ENCODE data around the gene ANKRD44. TPM values are rescaled to one million over a fixed set of nuclear protein-coding genes. Genes with fewer than 3 reads are reported as not detected.

ANKRD44 gene
- total RNA-seq, 2 donors from 2014 or later: 7.0 to 7.9 TPM

- Histone ChIP-seq H3K4me3 (no peak overlapping the region), H3K36me3 (no peaks in the 10 kb centered on the region), H3K9me3 (no peaks in the 10 kb centered on the region), H3K9ac (ENCODE audit: low read depth in 2 of 2, low read length in 2 of 2) (no peak overlapping the region), H3K27me3 (no peaks in the 10 kb centered on the region), H3K4me1 (no peaks in the 10 kb centered on the region), H3K27ac (no peak overlapping the region)
- TF ChIP-seq, protein P1, sequence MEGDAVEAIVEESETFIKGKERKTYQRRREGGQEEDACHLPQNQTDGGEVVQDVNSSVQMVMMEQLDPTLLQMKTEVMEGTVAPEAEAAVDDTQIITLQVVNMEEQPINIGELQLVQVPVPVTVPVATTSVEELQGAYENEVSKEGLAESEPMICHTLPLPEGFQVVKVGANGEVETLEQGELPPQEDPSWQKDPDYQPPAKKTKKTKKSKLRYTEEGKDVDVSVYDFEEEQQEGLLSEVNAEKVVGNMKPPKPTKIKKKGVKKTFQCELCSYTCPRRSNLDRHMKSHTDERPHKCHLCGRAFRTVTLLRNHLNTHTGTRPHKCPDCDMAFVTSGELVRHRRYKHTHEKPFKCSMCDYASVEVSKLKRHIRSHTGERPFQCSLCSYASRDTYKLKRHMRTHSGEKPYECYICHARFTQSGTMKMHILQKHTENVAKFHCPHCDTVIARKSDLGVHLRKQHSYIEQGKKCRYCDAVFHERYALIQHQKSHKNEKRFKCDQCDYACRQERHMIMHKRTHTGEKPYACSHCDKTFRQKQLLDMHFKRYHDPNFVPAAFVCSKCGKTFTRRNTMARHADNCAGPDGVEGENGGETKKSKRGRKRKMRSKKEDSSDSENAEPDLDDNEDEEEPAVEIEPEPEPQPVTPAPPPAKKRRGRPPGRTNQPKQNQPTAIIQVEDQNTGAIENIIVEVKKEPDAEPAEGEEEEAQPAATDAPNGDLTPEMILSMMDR (IDR thresholded peaks at IDR 0.05): no peak
- intact Hi-C loops (cut with DNase I): no loop called here
- DNase-seq: no peak
Measured at GRCh38 chr2:196968516-196968915, 342.1 kb downstream of the ANKRD44 start.

GRCh38 chr2:196967775-196968174 lies 342.8 kb downstream of the ANKRD44 start:
- no peak for DNase-seq
- no peaks in the 10 kb centered on the region for H3K27me3 ChIP-seq
- intact Hi-C loops (cut with DNase I): no loop called here
- no peak overlapping the region for H3K27ac ChIP-seq
- H3K9ac ChIP-seq (ENCODE audit: low read depth in 2 of 2, low read length in 2 of 2): no peak overlapping the region
- H3K36me3 ChIP-seq: no peaks in the 10 kb centered on the region
- TF ChIP-seq, protein P1 (IDR thresholded peaks at IDR 0.05): no peak
- no peaks in the 10 kb centered on the region for H3K4me1 ChIP-seq
- no peak overlapping the region for H3K4me3 ChIP-seq
- H3K9me3 ChIP-seq: no peaks in the 10 kb centered on the region

DNA sequence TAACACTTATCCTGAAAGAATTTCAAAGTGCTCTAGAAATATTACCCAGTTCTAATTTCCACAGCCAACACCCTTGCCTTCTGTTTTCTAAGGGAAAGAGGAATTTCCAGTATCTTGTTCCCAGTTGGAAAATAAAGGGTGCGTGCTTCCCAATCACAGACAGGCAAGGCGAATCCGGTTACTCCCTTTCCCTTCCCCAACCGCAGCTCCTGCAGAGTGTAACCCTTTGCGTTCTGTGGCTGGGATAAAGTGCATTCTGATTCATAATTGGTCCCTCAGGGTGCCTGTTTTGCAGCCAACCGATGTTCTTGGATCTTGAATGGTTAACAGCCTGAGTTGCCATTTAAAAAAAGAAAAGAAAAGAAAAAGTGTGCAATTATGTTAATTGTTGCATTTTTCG lies 343.5 kb downstream of the ANKRD44 start:
- H3K27ac ChIP-seq: no peak overlapping the region
- peak; percentile 35 for DNase-seq

DNA sequence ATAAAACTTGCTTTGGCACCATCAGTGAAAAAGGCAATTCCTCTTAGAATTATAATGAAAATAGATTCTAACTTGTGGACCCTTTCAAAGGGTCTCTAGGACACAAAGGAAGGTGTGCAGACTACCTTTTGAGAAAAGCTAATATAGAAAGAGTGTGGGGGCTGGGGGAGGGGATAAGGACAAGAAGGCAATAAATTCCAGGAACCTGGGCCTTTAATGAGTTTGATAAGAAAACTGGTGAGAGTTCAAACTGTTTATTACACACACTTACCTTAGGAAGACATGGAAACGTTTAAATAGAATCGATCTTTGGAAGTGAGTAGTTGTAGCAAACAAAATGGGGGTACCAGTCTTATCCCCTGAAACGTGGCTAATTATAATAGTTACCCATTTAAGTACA lies 344.5 kb downstream of the ANKRD44 start:
- peak; percentile 25 for DNase-seq
- Histone ChIP-seq H3K27me3 (no peaks in the 10 kb centered on the region), H3K9me3 (no peaks in the 10 kb centered on the region), H3K36me3 (no peaks in the 10 kb centered on the region), H3K4me1 (no peaks in the 10 kb centered on the region), H3K27ac (no peak overlapping the region), H3K9ac (ENCODE audit: low read depth in 2 of 2, low read length in 2 of 2) (no peak overlapping the region), H3K4me3 (no peak overlapping the region)
- intact Hi-C loops (cut with DNase I): no loop called here
- TF ChIP-seq, protein P1 (IDR thresholded peaks at IDR 0.05): no peak

More for the DNA sequence above, 343.5 kb downstream of the ANKRD44 start:
- H3K9me3 ChIP-seq: no peaks in the 10 kb centered on the region
- H3K9ac ChIP-seq (ENCODE audit: low read depth in 2 of 2, low read length in 2 of 2): peak overlapping the region in 1 of 2 donors; percentile 16
- intact Hi-C loops (cut with DNase I): no loop called here
- no peaks in the 10 kb centered on the region for H3K36me3 ChIP-seq
- TF ChIP-seq, protein P1 (IDR thresholded peaks at IDR 0.05): no peak
- no peaks in the 10 kb centered on the region for H3K4me1 ChIP-seq
- no peak overlapping the region for H3K4me3 ChIP-seq
- no peaks in the 10 kb centered on the region for H3K27me3 ChIP-seq

DNA sequence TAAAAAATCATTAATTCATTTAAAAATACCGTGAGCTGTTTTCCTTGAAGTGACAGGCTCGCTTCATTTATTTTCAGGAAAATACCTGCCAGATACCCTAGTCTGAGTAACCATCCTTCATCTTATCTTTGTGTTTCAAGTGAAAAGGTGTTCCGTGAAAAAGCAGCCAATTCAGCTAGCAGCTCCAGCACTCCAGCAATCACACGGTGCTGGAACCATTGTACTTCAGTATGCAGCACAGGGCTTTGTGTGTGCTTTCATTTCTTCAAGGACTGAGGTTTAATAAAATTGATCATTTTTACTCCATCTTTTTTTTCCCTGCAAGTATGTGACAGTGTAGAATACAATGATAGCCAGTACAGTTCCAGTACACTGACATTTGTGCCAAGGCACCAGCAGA lies 344.9 kb downstream of the ANKRD44 start:
- TF ChIP-seq, protein P1 (IDR thresholded peaks at IDR 0.05): no peak

More for the DNA sequence above, 344.9 kb downstream of the ANKRD44 start:
- no peaks in the 10 kb centered on the region for H3K4me1 ChIP-seq
- no peak overlapping the region for H3K9ac ChIP-seq (ENCODE audit: low read depth in 2 of 2, low read length in 2 of 2)
- H3K27ac ChIP-seq: no peak overlapping the region
- no peaks in the 10 kb centered on the region for H3K27me3 ChIP-seq
- no peaks in the 10 kb centered on the region for H3K36me3 ChIP-seq
- H3K4me3 ChIP-seq: no peak overlapping the region
- no peak for DNase-seq
- no peaks in the 10 kb centered on the region for H3K9me3 ChIP-seq
- intact Hi-C loops (cut with DNase I): no loop called here

All from colonic mucosa (tissue), 4 donors.